Fibroblast of skin of right quadriceps (primary cell): ENCODE measurements around the gene PCNP.
"Not testable (repeated sequence)": the region's sequence is repeated elsewhere in the genome, so short reads cannot be mapped to it uniquely, and the experiment has no call there.

Experiments used
- DNase-seq: peaks from one replicate; pipeline ENCODE4 v3.0.0-alpha.2; 2013

Gene PCNP

GRCh38 chr3:101567528-101568317 lies 6.3 kb upstream of the PCNP start:
- peak; percentile 22 for DNase-seq

- no peak for DNase-seq
Measured at GRCh38 chr3:101571028-101571895, 2.7 kb upstream of the PCNP start.

- peak; percentile 58 for DNase-seq
Measured at GRCh38 chr3:101574388-101575112, 570 bp downstream of the PCNP start.

GRCh38 chr3:101577286-101577685 lies 3.3 kb downstream of the PCNP start:
- DNase-seq, result no peak

- DNase-seq, result no peak
Measured at GRCh38 chr3:101588616-101589015, 14.6 kb downstream of the PCNP start.

GRCh38 chr3:101591071-101591470 lies 17.1 kb downstream of the PCNP start:
- no peak for DNase-seq

GRCh38 chr3:101602731-101603130 lies 28.8 kb downstream of the PCNP start:
- DNase-seq, result no peak

- DNase-seq, result no peak
Measured at GRCh38 chr3:101603184-101603583, 29.2 kb downstream of the PCNP start.

GRCh38 chr3:101605398-101605797 lies 31.4 kb downstream of the PCNP start:
- DNase-seq, result not testable (repeated sequence)

- DNase-seq, result no peak
Measured at GRCh38 chr3:101611023-101611422, 37.0 kb downstream of the PCNP start.

- DNase-seq, result not testable (repeated sequence)
Measured at GRCh38 chr3:101613014-101613413, 39.0 kb downstream of the PCNP start.

- no peak for DNase-seq
Measured at GRCh38 chr3:101615525-101615924, 41.5 kb downstream of the PCNP start.

- DNase-seq, result no peak
Measured at GRCh38 chr3:101617478-101617877, 43.5 kb downstream of the PCNP start.

GRCh38 chr3:101618726-101619125 lies 44.7 kb downstream of the PCNP start:
- no peak for DNase-seq

GRCh38 chr3:101619734-101620133 lies 45.8 kb downstream of the PCNP start:
- DNase-seq, result no peak

- no peak for DNase-seq
Measured at GRCh38 chr3:101623656-101624055, 49.7 kb downstream of the PCNP start.

GRCh38 chr3:101624857-101625256 lies 50.9 kb downstream of the PCNP start:
- DNase-seq, result no peak

- DNase-seq, result no peak
Measured at GRCh38 chr3:101625879-101626278, 51.9 kb downstream of the PCNP start.

GRCh38 chr3:101629219-101629618 lies 55.2 kb downstream of the PCNP start:
- DNase-seq, result no peak

- no peak for DNase-seq
Measured at GRCh38 chr3:101631098-101631796, 57.3 kb downstream of the PCNP start.

GRCh38 chr3:101631959-101632358 lies 58.0 kb downstream of the PCNP start:
- not testable (repeated sequence) for DNase-seq

- no peak for DNase-seq
Measured at GRCh38 chr3:101632586-101632985, 58.6 kb downstream of the PCNP start.

GRCh38 chr3:101633186-101633585 lies 59.2 kb downstream of the PCNP start:
- DNase-seq, result no peak
